Measurements from ENCODE around the gene KCNA10.

The KCNA10 gene

DNA sequence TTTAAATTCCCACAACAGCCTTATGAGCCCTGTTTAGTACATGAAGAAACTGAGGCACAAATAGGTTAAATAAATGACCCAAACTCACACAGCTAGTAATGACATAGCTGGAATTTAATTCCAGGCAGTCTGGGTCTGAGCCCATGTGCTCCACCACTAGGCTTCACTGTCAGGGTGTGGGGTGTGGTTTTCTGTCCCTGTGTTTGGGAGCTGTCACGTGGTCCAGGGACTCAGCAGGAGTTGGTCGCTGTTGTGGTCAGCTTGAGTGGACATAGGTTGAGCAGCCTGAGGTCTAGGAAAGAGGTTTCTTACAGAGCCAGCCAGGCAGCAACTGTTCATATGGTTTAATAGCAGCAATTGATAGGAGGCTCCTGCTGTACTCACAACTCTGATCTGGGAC is 28.0 kb upstream of the KCNA10 start:
- Histone ChIP-seq H3K9me2 (replicated peaks; ENCODE audit: control insufficient read depth, low read length) (no peaks in the 10 kb centered on the region), H3K27me3 (ENCODE audit: control insufficient read depth, low read length) (peaks cover 14% of the 10 kb centered on the region)

GRCh38 chr1:110545492-110545891 is 26.5 kb upstream of the KCNA10 start:
- Histone ChIP-seq H3K4me1 (ENCODE audit: control insufficient read depth, low read length) (no peaks in the 10 kb centered on the region), H3K27me3 (ENCODE audit: control insufficient read depth, low read length) (peaks cover 10% of the 10 kb centered on the region; the same call in 1 of the 2 replicates), H3K27ac (ENCODE audit: low read depth, low read length) (no peak overlapping the region), H3K36me3 (ENCODE audit: control insufficient read depth, low read length) (no peaks in the 10 kb centered on the region), H3K9me2 (replicated peaks; ENCODE audit: control insufficient read depth, low read length) (no peaks in the 10 kb centered on the region), H3K79me2 (ENCODE audit: control insufficient read depth, low read length) (no peaks in the 10 kb centered on the region), H3K4me3 (ENCODE audit: low read length) (no peak overlapping the region), H3K9me3 (ENCODE audit: control insufficient read depth, insufficient read depth, low read length) (no peaks in the 10 kb centered on the region), H3F3A (ENCODE audit: control insufficient read depth, insufficient read depth) (no peaks in the 10 kb centered on the region), H4K20me1 (ENCODE audit: control insufficient read depth, insufficient read depth, low read depth, low read length) (no peaks in the 10 kb centered on the region), H3K4me2 (ENCODE audit: low read length) (no peak overlapping the region)
- no peak for TF ChIP-seq CTCF (IDR thresholded peaks at IDR 0.05; ENCODE audit: low read depth, low read length, poor library complexity, severe bottlenecking)
- TF ChIP-seq EZH2phosphoT487 (IDR thresholded peaks at IDR 0.05; ENCODE audit: borderline replicate concordance, low read length), result no peak

More for the DNA sequence above, 28.0 kb upstream of the KCNA10 start:
- Histone ChIP-seq H3K27ac (ENCODE audit: low read depth, low read length) (no peak overlapping the region), H3K4me3 (ENCODE audit: low read length) (no peak overlapping the region), H3K4me2 (ENCODE audit: low read length) (no peak overlapping the region), H3K4me1 (ENCODE audit: control insufficient read depth, low read length) (no peaks in the 10 kb centered on the region), H3K36me3 (ENCODE audit: control insufficient read depth, low read length) (no peaks in the 10 kb centered on the region), H3K9me3 (ENCODE audit: control insufficient read depth, insufficient read depth, low read length) (no peaks in the 10 kb centered on the region), H3F3A (ENCODE audit: control insufficient read depth, insufficient read depth) (no peaks in the 10 kb centered on the region), H4K20me1 (ENCODE audit: control insufficient read depth, insufficient read depth, low read depth, low read length) (no peaks in the 10 kb centered on the region), H3K79me2 (ENCODE audit: control insufficient read depth, low read length) (no peaks in the 10 kb centered on the region)
- no peak for TF ChIP-seq CTCF (IDR thresholded peaks at IDR 0.05; ENCODE audit: low read depth, low read length, poor library complexity, severe bottlenecking)
- TF ChIP-seq EZH2phosphoT487 (IDR thresholded peaks at IDR 0.05; ENCODE audit: borderline replicate concordance, low read length), result no peak

DNA sequence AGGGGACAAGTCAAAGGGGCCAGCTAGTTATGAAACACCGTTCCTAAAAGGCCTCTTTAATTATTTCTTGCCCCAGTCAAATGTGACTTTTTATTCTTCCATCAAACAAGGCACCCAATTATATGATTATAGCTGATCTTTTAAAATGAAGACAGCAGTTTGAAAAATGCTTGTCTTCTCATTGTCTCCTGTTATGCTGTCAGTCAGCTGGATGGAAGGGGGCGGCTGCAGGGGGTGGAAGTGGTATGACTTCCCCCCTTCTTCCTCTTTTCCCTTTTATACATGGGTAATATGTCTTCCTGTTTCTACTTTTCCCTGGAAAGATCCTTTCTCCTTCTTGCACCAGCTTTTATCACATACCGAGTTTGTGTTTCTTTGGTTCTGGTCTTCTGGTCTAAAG is 25.8 kb upstream of the KCNA10 start:
- Histone ChIP-seq H3K9me2 (replicated peaks; ENCODE audit: control insufficient read depth, low read length) (no peaks in the 10 kb centered on the region), H3F3A (ENCODE audit: control insufficient read depth, insufficient read depth) (no peaks in the 10 kb centered on the region), H3K27me3 (ENCODE audit: control insufficient read depth, low read length) (peaks cover 8% of the 10 kb centered on the region; the same call in 1 of the 2 replicates), H3K4me2 (ENCODE audit: low read length) (no peak overlapping the region), H3K36me3 (ENCODE audit: control insufficient read depth, low read length) (no peaks in the 10 kb centered on the region), H4K20me1 (ENCODE audit: control insufficient read depth, insufficient read depth, low read depth, low read length) (no peaks in the 10 kb centered on the region), H3K9me3 (ENCODE audit: control insufficient read depth, insufficient read depth, low read length) (no peaks in the 10 kb centered on the region), H3K4me1 (ENCODE audit: control insufficient read depth, low read length) (no peaks in the 10 kb centered on the region), H3K79me2 (ENCODE audit: control insufficient read depth, low read length) (no peaks in the 10 kb centered on the region), H3K4me3 (ENCODE audit: low read length) (no peak overlapping the region), H3K27ac (ENCODE audit: low read depth, low read length) (no peak overlapping the region)
- no peak for TF ChIP-seq EZH2phosphoT487 (IDR thresholded peaks at IDR 0.05; ENCODE audit: borderline replicate concordance, low read length)
- no peak for TF ChIP-seq CTCF (IDR thresholded peaks at IDR 0.05; ENCODE audit: low read depth, low read length, poor library complexity, severe bottlenecking)

Data from DOHH2 (cell line).